Measurements from ENCODE around the gene PRDX2. TPM values are rescaled to one million over a fixed set of nuclear protein-coding genes. Genes with fewer than 3 reads are reported as not detected.

Gene PRDX2
- total RNA-seq, 6 experiments from 2014 or later = 214 to 269 (median 229) TPM

- DNase-seq = no peak
- 0 out of 2 replicates have a peak, but pooled peaks cover 4% of the 10 kb centered on the region for H3K4me1 Mint-ChIP-seq (ENCODE audit: low read depth)
- no peak overlapping the region for H3K27ac Mint-ChIP-seq
- no peaks in the 10 kb centered on the region for H3K9me3 Mint-ChIP-seq
- H3K36me3 Mint-ChIP-seq (ENCODE audit: low read depth) = peaks cover 4% of the 10 kb centered on the region; the same call in 1 of the 2 replicates
- H3K4me3 Mint-ChIP-seq = no peak overlapping the region
- peaks cover 1% of the 10 kb centered on the region; the same call in 1 of the 2 replicates for H3K27me3 Mint-ChIP-seq (ENCODE audit: insufficient read depth)
- no peak for TF ChIP-seq CTCF (IDR thresholded peaks at IDR 0.05)
Observed at GRCh38 chr19:12763100-12763499, 38.5 kb downstream of the PRDX2 start.

DNA sequence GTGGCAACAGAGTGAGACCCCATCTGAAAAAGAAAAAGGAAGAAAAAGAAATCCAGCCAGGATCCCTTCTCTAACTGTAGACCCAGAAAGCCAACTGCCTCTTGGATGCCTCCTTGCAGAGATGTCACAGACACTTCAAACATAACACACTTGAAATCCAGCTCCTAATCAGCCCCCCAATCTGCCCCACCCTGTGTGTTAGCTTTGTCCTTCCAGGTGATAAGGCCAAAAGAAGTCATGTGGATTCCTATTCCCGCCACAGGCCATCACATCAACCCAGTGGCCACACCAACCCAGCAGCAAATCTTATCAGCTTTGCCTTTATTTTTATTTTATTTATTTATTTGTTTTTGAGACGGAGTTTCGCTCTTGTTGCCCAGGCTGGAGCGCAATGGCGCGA lies 41.9 kb downstream of the PRDX2 start:
- Mint-ChIP-seq H3K27me3 (ENCODE audit: insufficient read depth) (peaks cover 2% of the 10 kb centered on the region; the same call in 1 of the 2 replicates), H3K4me3 (no peak overlapping the region), H3K27ac (no peak overlapping the region), H3K36me3 (ENCODE audit: low read depth) (peaks cover 4% of the 10 kb centered on the region; the same call in 1 of the 2 replicates), H3K4me1 (ENCODE audit: low read depth) (0 out of 2 replicates have a peak, but pooled peaks cover 9% of the 10 kb centered on the region), H3K9me3 (no peaks in the 10 kb centered on the region)
- no peak for TF ChIP-seq CTCF (IDR thresholded peaks at IDR 0.05)
- no peak for DNase-seq

DNA sequence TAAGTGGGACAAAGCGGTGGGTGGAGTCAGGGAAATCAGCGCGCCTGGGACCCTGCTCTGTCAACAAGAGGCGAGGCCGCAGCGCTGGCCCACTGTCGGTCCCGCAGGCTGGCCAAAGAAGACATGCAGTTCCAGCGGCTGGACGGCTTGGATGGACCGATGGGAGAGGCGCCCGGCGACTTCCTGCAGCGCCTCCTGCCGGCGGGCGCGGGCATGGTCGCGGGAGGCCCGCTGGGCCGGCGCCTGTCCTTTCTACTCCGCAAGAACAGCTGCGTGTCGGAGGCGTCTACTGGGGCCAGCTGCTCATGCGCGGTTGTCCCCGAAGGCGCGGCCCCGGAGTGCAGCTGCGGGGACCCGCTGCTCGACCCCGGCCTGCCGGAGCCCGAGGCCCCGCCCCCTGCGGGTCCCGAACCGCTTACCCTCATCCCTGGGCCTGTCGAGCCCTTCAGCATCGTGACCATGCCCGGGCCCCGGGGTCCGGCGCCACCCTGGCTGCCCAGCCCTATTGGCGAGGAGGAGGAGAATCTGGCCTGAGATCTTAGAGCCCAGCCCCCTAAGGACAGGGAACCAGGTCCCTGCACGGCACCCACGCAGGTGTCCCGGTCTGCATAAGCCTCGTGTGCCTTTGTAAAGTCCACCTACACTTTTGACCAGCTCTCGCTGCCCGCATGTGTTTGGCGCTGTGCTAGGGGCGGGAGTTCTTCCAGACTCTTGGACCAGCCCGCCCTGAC lies 43.9 kb downstream of the PRDX2 start:
- Mint-ChIP-seq H3K36me3 (ENCODE audit: low read depth) (no peaks in the 10 kb centered on the region), H3K4me3 (peak overlapping the region; percentile 83), H3K9me3 (no peaks in the 10 kb centered on the region), H3K4me1 (ENCODE audit: low read depth) (0 out of 2 replicates have a peak, but pooled peaks cover 9% of the 10 kb centered on the region), H3K27me3 (ENCODE audit: insufficient read depth) (peaks cover 6% of the 10 kb centered on the region; the same call in 1 of the 2 replicates), H3K27ac (no peak overlapping the region)
- DNase-seq = peak; percentile 60
- peak; percentile 97 for TF ChIP-seq CTCF (IDR thresholded peaks at IDR 0.05)

DNA sequence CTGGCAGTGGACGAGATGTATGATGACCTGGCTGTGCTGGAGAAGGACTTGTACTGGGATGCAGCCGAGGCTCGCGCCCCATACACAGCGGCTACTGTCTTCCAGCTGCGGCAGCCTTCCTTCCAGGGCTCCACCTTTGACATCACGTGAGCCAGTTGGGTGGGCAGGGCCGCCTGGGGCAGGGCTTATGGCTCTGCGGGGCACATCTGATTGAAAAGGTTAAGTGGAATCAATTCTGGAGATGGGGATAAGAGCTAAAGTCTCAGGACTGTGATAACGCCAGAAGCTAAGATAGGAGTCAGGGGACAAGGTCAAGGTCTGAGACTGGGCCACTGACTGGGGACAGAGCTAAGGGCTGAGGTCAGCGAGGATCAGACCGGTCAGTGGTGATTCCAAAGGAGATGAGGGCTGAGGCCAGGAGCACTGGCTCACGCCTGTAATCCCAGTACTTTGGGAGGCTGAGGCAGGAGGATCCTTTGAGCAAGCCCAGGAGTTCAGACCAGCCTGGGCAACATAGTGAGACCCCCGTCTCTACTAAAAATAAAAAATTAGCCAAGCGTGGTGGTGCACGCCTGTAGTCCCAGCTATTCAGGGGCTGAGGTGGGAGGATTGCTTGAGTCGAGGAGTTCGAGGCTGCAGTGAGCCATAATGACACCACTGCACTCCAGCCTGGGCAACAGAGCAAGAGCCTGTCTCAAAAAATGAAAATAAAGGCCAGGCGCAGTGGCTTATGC lies 45.3 kb downstream of the PRDX2 start:
- Mint-ChIP-seq H3K4me3 (no peak overlapping the region), H3K36me3 (ENCODE audit: low read depth) (no peaks in the 10 kb centered on the region), H3K27ac (no peak overlapping the region), H3K9me3 (no peaks in the 10 kb centered on the region), H3K4me1 (ENCODE audit: low read depth) (0 out of 2 replicates have a peak, but pooled peaks cover 9% of the 10 kb centered on the region), H3K27me3 (ENCODE audit: insufficient read depth) (peaks cover 6% of the 10 kb centered on the region; the same call in 1 of the 2 replicates)
- TF ChIP-seq CTCF (IDR thresholded peaks at IDR 0.05) = no peak
- no peak for DNase-seq

- no peak for TF ChIP-seq CTCF (IDR thresholded peaks at IDR 0.05)
- peaks cover 11% of the 10 kb centered on the region for H3K27me3 Mint-ChIP-seq (ENCODE audit: insufficient read depth)
- no peak overlapping the region for H3K27ac Mint-ChIP-seq
- no peak for DNase-seq
- H3K4me3 Mint-ChIP-seq = no peak overlapping the region
- H3K4me1 Mint-ChIP-seq (ENCODE audit: low read depth) = 0 out of 2 replicates have a peak, but pooled peaks cover 9% of the 10 kb centered on the region
- H3K36me3 Mint-ChIP-seq (ENCODE audit: low read depth) = no peaks in the 10 kb centered on the region
- no peaks in the 10 kb centered on the region for H3K9me3 Mint-ChIP-seq
Observed at GRCh38 chr19:12754465-12755196, 47.0 kb downstream of the PRDX2 start.
